BLaER1 (cell line): ENCODE results near the gene SYT7.

Source experiments
- H3K27ac ChIP-seq: shearing (Covaris generic); formaldehyde crosslinking; 2 replicates; pipeline ENCODE4 v1.8.1; 2022
- H3K27me3 ChIP-seq: shearing (Covaris generic); formaldehyde crosslinking; 2 replicates; pipeline ENCODE4 v1.8.1; 2022
- H3K36me3 ChIP-seq: shearing (Covaris generic); formaldehyde crosslinking; 2 replicates; pipeline ENCODE4 v1.8.1; 2022
- H3K4me1 ChIP-seq: shearing (Covaris generic); formaldehyde crosslinking; 2 replicates; pipeline ENCODE4 v1.8.1; 2022
- H3K4me2 ChIP-seq: shearing (Covaris generic); formaldehyde crosslinking; 2 replicates; pipeline ENCODE4 v1.8.1; 2022
- H3K4me3 ChIP-seq: shearing (Covaris generic); formaldehyde crosslinking; 2 replicates; pipeline ENCODE4 v1.8.1; 2022
- H3K9ac ChIP-seq: shearing (Covaris generic); formaldehyde crosslinking; 2 replicates; pipeline ENCODE4 v1.8.1; 2022
- H3K9me3 ChIP-seq: shearing (Covaris generic); formaldehyde crosslinking; 2 replicates; pipeline ENCODE4 v1.8.1; 2022
- H4K20me1 ChIP-seq: shearing (Covaris generic); formaldehyde crosslinking; 2 replicates; pipeline ENCODE4 v1.8.1; 2022
- Cebpa-rat ChIP-seq: shearing (Covaris generic); IDR thresholded peaks from 2 replicates; pipeline ENCODE4 v1.8.1; 2022

The SYT7 gene

DNA sequence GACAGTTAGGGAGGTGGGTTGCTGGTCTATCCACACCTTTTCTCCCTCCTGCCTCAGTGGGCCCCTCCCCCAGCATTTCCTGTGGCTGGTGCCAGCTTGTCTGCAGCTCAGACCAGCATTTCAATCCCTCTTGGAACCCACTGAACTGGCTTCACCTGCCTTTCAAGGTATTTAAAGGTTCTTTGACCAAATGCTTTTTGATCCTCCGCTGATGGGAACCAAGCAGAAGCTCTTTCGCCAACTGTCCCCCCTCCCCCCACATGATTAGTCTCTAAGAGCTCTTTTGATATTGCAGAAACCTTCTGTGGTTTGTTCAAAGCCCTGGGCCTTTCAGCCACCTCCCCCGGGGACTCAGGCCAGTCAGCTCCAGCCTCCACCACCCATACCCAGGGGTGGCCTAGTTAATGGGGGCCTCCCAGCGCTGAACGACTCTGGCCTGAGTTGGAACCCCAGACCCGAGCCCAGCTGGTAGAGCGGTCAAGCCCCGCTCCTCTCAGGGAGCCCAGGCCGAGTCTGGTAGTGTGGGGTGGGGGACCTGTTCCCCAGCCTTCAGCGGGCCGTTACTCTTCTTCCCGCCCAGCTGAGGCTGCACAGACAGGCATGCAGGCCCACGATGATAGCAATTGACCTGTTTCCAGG is 6.0 kb upstream of the SYT7 start:
- no peaks in the 10 kb centered on the region for H3K36me3 ChIP-seq
- H3K4me2 ChIP-seq, result peak overlapping the region; percentile 95
- no peak for TF ChIP-seq Cebpa-rat
- H3K9ac ChIP-seq, result no peak overlapping the region
- H3K4me3 ChIP-seq, result peak overlapping the region; percentile 63
- peaks cover 34% of the 10 kb centered on the region for H3K27me3 ChIP-seq
- no peak overlapping the region for H3K27ac ChIP-seq
- H3K9me3 ChIP-seq, result no peaks in the 10 kb centered on the region
- H4K20me1 ChIP-seq, result no peaks in the 10 kb centered on the region; the same call in 1 of the 2 replicates
- H3K4me1 ChIP-seq, result peaks cover 52% of the 10 kb centered on the region

DNA sequence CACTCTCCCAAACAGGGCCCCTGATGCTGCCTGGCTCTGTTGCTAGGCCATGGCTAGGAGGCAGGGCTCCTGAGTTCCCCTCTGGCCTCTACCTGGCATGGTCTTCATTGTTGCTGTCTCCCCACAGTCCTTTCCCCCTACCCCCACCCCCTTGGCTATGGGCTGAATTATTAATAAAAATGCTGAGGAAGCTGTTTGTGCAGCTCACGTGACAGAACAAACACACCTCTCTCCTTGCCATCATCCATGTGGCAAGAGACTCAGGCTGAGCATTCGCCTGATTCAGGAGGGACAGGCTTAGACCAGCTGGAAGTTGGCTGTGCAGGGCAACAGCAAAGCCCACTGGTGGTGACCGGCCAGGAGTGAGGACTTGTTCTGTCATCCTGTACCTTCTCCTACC is 4.2 kb upstream of the SYT7 start:
- no peak overlapping the region for H3K27ac ChIP-seq
- no peak for TF ChIP-seq Cebpa-rat
- H3K4me2 ChIP-seq, result peak overlapping the region; percentile 95
- no peaks in the 10 kb centered on the region for H3K9me3 ChIP-seq
- peaks cover 5% of the 10 kb centered on the region for H4K20me1 ChIP-seq
- H3K9ac ChIP-seq, result 0 out of 2 replicates have a peak overlapping the region, but pooled peaks have one; percentile 14
- peaks cover 63% of the 10 kb centered on the region for H3K4me1 ChIP-seq
- peaks cover 43% of the 10 kb centered on the region for H3K27me3 ChIP-seq
- no peak overlapping the region for H3K4me3 ChIP-seq
- H3K36me3 ChIP-seq, result no peaks in the 10 kb centered on the region

DNA sequence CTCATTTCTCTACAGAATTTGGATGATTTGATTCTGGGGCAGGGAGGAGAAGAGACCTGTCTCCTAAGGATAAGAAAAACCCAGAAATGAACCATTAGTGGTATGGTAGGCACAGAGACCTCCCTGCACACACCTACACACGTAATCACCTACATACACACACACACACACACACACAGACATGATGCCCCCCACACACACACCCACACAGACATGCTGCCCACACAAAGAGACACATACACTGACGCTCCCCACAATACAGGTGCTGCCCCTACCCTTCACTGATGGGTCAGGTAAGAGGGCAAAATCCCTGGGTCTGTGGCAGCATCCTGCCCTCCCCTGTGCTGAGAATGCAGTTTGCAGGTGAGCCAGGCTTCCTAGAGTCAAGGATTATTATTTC is 1.1 kb upstream of the SYT7 start:
- no peak for TF ChIP-seq Cebpa-rat
- peaks cover 52% of the 10 kb centered on the region for H3K27me3 ChIP-seq
- H3K9me3 ChIP-seq, result no peaks in the 10 kb centered on the region
- no peak overlapping the region for H3K4me3 ChIP-seq
- peaks cover 40% of the 10 kb centered on the region for H3K4me1 ChIP-seq
- peak overlapping the region; percentile 95 for H3K4me2 ChIP-seq
- H3K36me3 ChIP-seq, result no peaks in the 10 kb centered on the region
- no peak overlapping the region for H3K27ac ChIP-seq
- no peak overlapping the region for H3K9ac ChIP-seq
- H4K20me1 ChIP-seq, result peaks cover 37% of the 10 kb centered on the region

- H3K4me2 ChIP-seq, result peak overlapping the region; percentile 95
These were observed 496 bp downstream of the SYT7 start for GRCh38 chr11:61580271-61580888.

DNA sequence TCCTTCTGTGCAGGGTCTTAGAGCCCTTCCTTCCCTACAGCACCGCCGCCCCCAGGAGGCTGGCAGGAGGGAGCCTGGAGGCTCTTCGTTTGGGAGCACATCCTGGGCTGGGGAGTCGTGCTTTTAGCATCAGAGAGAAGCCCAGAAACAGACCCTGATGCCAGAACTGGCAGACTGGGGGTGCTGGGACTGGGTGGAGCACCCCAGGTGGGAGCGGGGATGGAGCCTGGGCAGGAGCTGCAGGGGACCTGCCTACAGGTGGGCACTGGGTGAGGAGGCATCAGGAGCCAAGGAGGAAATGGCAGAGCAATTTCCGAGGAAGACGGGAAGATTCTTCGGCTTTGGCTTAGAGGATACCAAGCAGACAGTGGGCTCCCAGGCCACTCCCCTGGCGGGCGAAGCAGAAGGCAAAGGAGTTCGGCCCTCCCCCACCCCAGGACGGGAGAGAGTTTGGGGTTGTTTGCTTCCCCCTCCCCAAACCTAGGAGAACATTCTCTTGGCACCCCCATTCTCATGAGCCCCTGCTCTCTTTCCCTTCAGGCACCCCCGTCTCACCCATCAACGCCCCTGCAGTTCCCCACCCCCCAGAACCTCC is 1.1 kb downstream of the SYT7 start:
- Histone ChIP-seq H3K4me1 (peaks cover 18% of the 10 kb centered on the region), H3K27ac (no peak overlapping the region), H3K9me3 (no peaks in the 10 kb centered on the region), H3K4me2 (peak overlapping the region; percentile 95; the same call in 1 of the 2 replicates), H3K9ac (no peak overlapping the region), H3K4me3 (peak overlapping the region; percentile 69), H4K20me1 (peaks cover 42% of the 10 kb centered on the region), H3K36me3 (no peaks in the 10 kb centered on the region), H3K27me3 (peaks cover 53% of the 10 kb centered on the region)
- no peak for TF ChIP-seq Cebpa-rat

More at GRCh38 chr11:61580271-61580888, 496 bp downstream of the SYT7 start:
- Histone ChIP-seq H3K27me3 (peaks cover 53% of the 10 kb centered on the region), H3K9ac (0 out of 2 replicates have a peak overlapping the region, but pooled peaks have one; percentile 38), H4K20me1 (peaks cover 38% of the 10 kb centered on the region), H3K36me3 (no peaks in the 10 kb centered on the region), H3K9me3 (no peaks in the 10 kb centered on the region), H3K4me1 (peaks cover 24% of the 10 kb centered on the region), H3K27ac (no peak overlapping the region), H3K4me3 (peak overlapping the region; percentile 69)
- TF ChIP-seq Cebpa-rat, result no peak

GRCh38 chr11:61578819-61579675 is 1.8 kb downstream of the SYT7 start:
- H3K9me3 ChIP-seq, result no peaks in the 10 kb centered on the region
- H3K27ac ChIP-seq, result no peak overlapping the region
- H3K4me3 ChIP-seq, result no peak overlapping the region
- no peak overlapping the region for H3K4me2 ChIP-seq
- H3K27me3 ChIP-seq, result peaks cover 53% of the 10 kb centered on the region
- peaks cover 13% of the 10 kb centered on the region for H3K4me1 ChIP-seq
- H3K36me3 ChIP-seq, result no peaks in the 10 kb centered on the region
- no peak for TF ChIP-seq Cebpa-rat
- H3K9ac ChIP-seq, result no peak overlapping the region
- peaks cover 49% of the 10 kb centered on the region for H4K20me1 ChIP-seq

- Histone ChIP-seq H3K4me2 (no peak overlapping the region), H3K27ac (no peak overlapping the region), H3K9ac (no peak overlapping the region), H3K9me3 (no peaks in the 10 kb centered on the region), H3K4me3 (no peak overlapping the region), H3K36me3 (no peaks in the 10 kb centered on the region), H3K4me1 (peaks cover 13% of the 10 kb centered on the region), H4K20me1 (peaks cover 62% of the 10 kb centered on the region), H3K27me3 (peaks cover 48% of the 10 kb centered on the region)
- TF ChIP-seq Cebpa-rat, result no peak
These were observed 3.3 kb downstream of the SYT7 start for GRCh38 chr11:61577383-61578118.

DNA sequence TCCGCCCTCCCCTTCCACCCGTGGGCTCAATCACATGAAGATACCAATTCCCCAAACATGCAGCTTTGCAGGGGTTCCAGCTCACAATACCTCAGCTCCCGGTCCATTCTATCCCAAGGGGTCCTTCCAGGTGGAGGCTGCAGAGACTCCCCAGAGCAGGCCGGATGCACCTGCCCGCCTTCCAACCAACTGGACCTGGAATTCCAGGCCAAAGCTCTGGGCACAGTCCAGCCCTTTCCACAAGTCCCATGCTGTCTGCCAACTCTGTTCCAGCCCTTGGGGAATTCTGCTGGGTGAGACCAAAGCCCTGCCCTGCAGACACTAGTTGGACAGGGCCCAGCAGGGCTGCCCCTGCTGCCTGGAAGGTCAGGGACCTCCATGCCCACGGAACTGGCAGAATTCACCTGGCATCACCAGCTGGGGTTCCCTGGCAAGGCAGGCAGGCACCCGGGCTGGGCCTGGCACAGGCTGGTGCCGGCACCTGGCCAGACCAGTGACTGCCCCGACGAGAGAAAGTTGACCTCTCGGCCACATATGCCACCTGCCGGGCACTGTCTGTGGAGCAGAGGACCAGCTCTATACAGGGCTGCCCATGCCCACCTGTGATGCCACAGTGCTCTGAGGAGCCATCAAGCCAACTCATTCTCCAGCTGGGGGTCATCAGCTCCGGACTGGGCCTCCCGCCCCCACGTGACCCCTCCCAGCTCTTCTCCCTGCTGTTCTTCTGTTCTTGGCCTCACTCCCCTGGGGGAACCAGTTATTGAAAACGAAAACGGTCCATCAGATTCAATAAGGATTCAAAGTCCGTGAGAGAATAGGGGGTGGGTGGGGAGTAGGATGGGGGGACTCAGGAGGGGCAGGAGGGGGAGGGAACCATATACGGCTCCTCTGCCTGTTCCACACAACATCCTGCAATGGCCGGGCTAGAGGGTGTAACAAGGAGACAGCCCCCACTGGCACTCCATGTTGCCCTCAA is 4.7 kb downstream of the SYT7 start:
- Histone ChIP-seq H3K9ac (no peak overlapping the region), H3K36me3 (no peaks in the 10 kb centered on the region), H3K27me3 (peaks cover 50% of the 10 kb centered on the region), H3K4me1 (peaks cover 9% of the 10 kb centered on the region), H3K9me3 (no peaks in the 10 kb centered on the region), H3K27ac (no peak overlapping the region), H4K20me1 (peaks cover 76% of the 10 kb centered on the region), H3K4me3 (no peak overlapping the region), H3K4me2 (no peak overlapping the region)
- TF ChIP-seq Cebpa-rat, result no peak
